NCI-H2029 treated with DMSO at 0.1 percent for 48 hours (cell line): ENCODE measurements around the gene SPNS2.

Experiments
- DNase-seq: peaks from one replicate; lab custom pipeline; 2025; lab: John Stamatoyannopoulos, UW

SPNS2 gene

GRCh38 chr17:4550534-4551039 is 51.9 kb downstream of the SPNS2 start:
- no peak for DNase-seq

GRCh38 chr17:4551141-4551540 is 52.5 kb downstream of the SPNS2 start:
- no peak for DNase-seq

- DNase-seq, result no peak
Observed at GRCh38 chr17:4551796-4552525, 53.3 kb downstream of the SPNS2 start.

GRCh38 chr17:4553669-4554068 is 55.0 kb downstream of the SPNS2 start:
- no peak for DNase-seq

- DNase-seq, result no peak
Observed at GRCh38 chr17:4554441-4554996, 55.8 kb downstream of the SPNS2 start.

GRCh38 chr17:4554997-4555799 is 56.5 kb downstream of the SPNS2 start, which contains the start of gene MYBBP1A:
Gene MYBBP1A, minus strand, starts transcription at chr17:4555384. Its CDS starts 60 bp downstream, at chr17:4555324.
- peak; percentile 73 for DNase-seq

GRCh38 chr17:4555873-4556759 is 57.4 kb downstream of the SPNS2 start:
- DNase-seq, result no peak

- no peak for DNase-seq
Observed at GRCh38 chr17:4556996-4557395, 58.3 kb downstream of the SPNS2 start.

- DNase-seq, result no peak
Observed at GRCh38 chr17:4557626-4558346, 59.1 kb downstream of the SPNS2 start.

GRCh38 chr17:4558347-4558971 is 59.8 kb downstream of the SPNS2 start:
- no peak for DNase-seq

- DNase-seq, result no peak
Observed at GRCh38 chr17:4559139-4559791, 60.6 kb downstream of the SPNS2 start.

- no peak for DNase-seq
Observed at GRCh38 chr17:4559966-4560365, 61.3 kb downstream of the SPNS2 start.

- DNase-seq, result no peak
Observed at GRCh38 chr17:4560421-4560820, 61.7 kb downstream of the SPNS2 start, which contains the start of gene GGT6. Gene GGT6, minus strand, starts transcription at chr17:4560577. Its CDS starts 56 bp downstream, at chr17:4560521.

- no peak for DNase-seq
Observed at GRCh38 chr17:4560837-4561256, 62.2 kb downstream of the SPNS2 start.

- no peak for DNase-seq
Observed at GRCh38 chr17:4562015-4562969, 63.6 kb downstream of the SPNS2 start.

GRCh38 chr17:4565209-4566141 is 66.8 kb downstream of the SPNS2 start:
- peak; percentile 14 for DNase-seq

- DNase-seq, result peak; percentile 13
Observed at GRCh38 chr17:4566785-4567184, 68.1 kb downstream of the SPNS2 start.

GRCh38 chr17:4569591-4569990 is 70.9 kb downstream of the SPNS2 start:
- no peak for DNase-seq
